Right atrium auricular region (tissue), 2 donors: ENCODE data around the gene RBPMS2. TPM values are rescaled to one million over a fixed set of nuclear protein-coding genes. Genes with fewer than 3 reads are reported as not detected.

Experiments
- DNase-seq: peaks from one replicate; pipeline ENCODE4 v3.0.0-alpha.2; 2019; ENCODE audit warnings: low spot score
- H3K27ac ChIP-seq, 2 donors: fragments of 200-600 bp; sonication (generic); 1 replicate in 1 of 2; 2 replicates in 1 of 2; pipeline ENCODE4 v1.5.1; 2016 to 2019
- H3K27me3 ChIP-seq, 2 donors: fragments of 200-600 bp; sonication (generic); one replicate each; pipeline versions ENCODE4 v1.5.1 to v1.6.0; 2017 to 2019
- H3K36me3 ChIP-seq: fragments of 200-600 bp; sonication (generic); one replicate; pipeline ENCODE4 v1.5.1; 2016
- H3K4me1 ChIP-seq, 2 donors: fragments of 200-600 bp; sonication (generic); one replicate each; pipeline versions ENCODE4 v1.5.1 to v1.6.0; 2017 to 2019
- H3K4me3 ChIP-seq, 2 donors: fragments of 200-600 bp; sonication (generic); 1 replicate in 1 of 2; 2 replicates in 1 of 2; pipeline ENCODE4 v1.5.1; 2017 to 2019; ENCODE audit warnings: mild to moderate bottlenecking in 1 of 2, moderate library complexity in 1 of 2
- H3K9me3 ChIP-seq, 2 donors: fragments of 200-600 bp; sonication (generic); one replicate each; pipeline ENCODE4 v1.5.1; 2019
- CTCF ChIP-seq, 2 donors: fragments of 200-600 bp; sonication (generic); IDR thresholded peaks; one replicate each; pipeline ENCODE4 v1.5.1; 2019; ENCODE audit warnings: antibody characterized with exemption in 2 of 2
- total RNA-seq, 2 donors: library from RNA; depleted of rRNA; stranded (reverse); fragments of >200 nt; gene quantifications; one replicate each; pipeline ENCODE4 v1.1.0, GENCODE V29; 2016

The RBPMS2 gene
- total RNA-seq, 2 donors from 2014 or later = 84.2 to 85.0 TPM

- no peaks in the 10 kb centered on the region for H3K9me3 ChIP-seq
- H3K27ac ChIP-seq = peak overlapping the region; percentile 79 to 94
- H3K4me3 ChIP-seq = no peak overlapping the region
- peaks cover 12% of the 10 kb centered on the region for H3K36me3 ChIP-seq
- no peak for TF ChIP-seq CTCF (IDR thresholded peaks at IDR 0.05)
- DNase-seq = no peak
- no peaks in the 10 kb centered on the region for H3K27me3 ChIP-seq
- peaks cover 0 to 97% of the 10 kb centered on the region in 2 donors for H3K4me1 ChIP-seq
These were observed 77.4 kb downstream of the RBPMS2 start for GRCh38 chr15:64697911-64698369.

DNA sequence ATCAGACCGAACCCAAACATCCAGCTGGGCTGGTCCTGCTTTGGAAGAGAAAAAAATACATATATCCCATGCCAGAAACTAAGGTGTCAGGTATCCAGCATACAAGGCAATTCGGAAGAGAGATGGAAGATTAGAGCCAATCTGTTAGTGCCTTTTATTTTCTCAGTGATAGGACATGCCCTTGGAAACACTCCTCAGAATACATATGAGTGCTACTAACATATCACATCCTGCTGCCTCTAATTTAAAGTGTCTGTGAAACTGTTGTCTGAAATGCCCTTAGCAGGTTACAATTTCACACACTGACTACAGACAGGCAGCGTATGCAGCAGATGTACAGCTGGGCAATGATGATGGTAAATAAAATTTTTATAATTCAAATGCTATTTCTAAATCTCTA is 78.9 kb downstream of the RBPMS2 start:
- Histone ChIP-seq H3K36me3 (peaks cover 16% of the 10 kb centered on the region), H3K4me1 (peaks cover 0 to 100% of the 10 kb centered on the region in 2 donors), H3K9me3 (no peaks in the 10 kb centered on the region), H3K4me3 (no peak overlapping the region), H3K27ac (peak overlapping the region; percentile 79 to 94), H3K27me3 (no peaks in the 10 kb centered on the region)
- DNase-seq = no peak
- no peak for TF ChIP-seq CTCF (IDR thresholded peaks at IDR 0.05)

- H3K27ac ChIP-seq = peak overlapping the region; percentile 79 to 94
- no peak for TF ChIP-seq CTCF (IDR thresholded peaks at IDR 0.05)
- H3K4me3 ChIP-seq = no peak overlapping the region
- H3K9me3 ChIP-seq = no peaks in the 10 kb centered on the region
- peaks cover 0 to 100% of the 10 kb centered on the region in 2 donors for H3K4me1 ChIP-seq
- DNase-seq = no peak
- H3K27me3 ChIP-seq = no peaks in the 10 kb centered on the region
- H3K36me3 ChIP-seq = peaks cover 22% of the 10 kb centered on the region
These were observed 79.8 kb downstream of the RBPMS2 start for GRCh38 chr15:64695561-64695992.

GRCh38 chr15:64694816-64695215 is 80.6 kb downstream of the RBPMS2 start:
- Histone ChIP-seq H3K27ac (peak overlapping the region; percentile 79 to 94), H3K4me1 (peaks cover 0 to 100% of the 10 kb centered on the region in 2 donors), H3K9me3 (no peaks in the 10 kb centered on the region), H3K36me3 (peaks cover 29% of the 10 kb centered on the region), H3K27me3 (no peaks in the 10 kb centered on the region), H3K4me3 (no peak overlapping the region)
- no peak for DNase-seq
- no peak for TF ChIP-seq CTCF (IDR thresholded peaks at IDR 0.05)

DNA sequence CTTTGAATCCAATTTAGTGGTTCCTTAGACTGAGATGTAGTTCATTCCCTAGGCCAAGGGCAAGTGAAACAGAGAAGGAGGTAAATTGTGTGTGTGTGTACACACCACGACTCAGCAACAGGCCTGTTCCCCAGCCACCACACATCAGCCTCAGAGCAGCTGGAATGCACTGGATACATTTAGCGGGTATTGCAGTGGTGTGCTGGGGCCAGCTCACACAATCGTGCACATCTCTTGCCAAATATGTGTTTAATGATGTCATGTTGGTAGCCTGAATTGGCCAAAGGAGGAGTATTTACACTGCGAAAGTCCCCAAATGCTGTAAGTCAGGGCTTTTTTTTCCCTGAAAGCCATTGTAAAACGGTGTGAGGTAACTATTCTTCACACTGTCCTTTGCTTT is 82.3 kb downstream of the RBPMS2 start:
- Histone ChIP-seq H3K9me3 (no peaks in the 10 kb centered on the region), H3K27ac (peak overlapping the region; percentile 79 to 94), H3K36me3 (peaks cover 45% of the 10 kb centered on the region), H3K4me3 (no peak overlapping the region), H3K4me1 (peaks cover 0 to 87% of the 10 kb centered on the region in 2 donors), H3K27me3 (no peaks in the 10 kb centered on the region)
- peak; percentile 69 for DNase-seq
- TF ChIP-seq CTCF (IDR thresholded peaks at IDR 0.05) = no peak
